ENCODE data around the gene HNF1B.

DNA sequence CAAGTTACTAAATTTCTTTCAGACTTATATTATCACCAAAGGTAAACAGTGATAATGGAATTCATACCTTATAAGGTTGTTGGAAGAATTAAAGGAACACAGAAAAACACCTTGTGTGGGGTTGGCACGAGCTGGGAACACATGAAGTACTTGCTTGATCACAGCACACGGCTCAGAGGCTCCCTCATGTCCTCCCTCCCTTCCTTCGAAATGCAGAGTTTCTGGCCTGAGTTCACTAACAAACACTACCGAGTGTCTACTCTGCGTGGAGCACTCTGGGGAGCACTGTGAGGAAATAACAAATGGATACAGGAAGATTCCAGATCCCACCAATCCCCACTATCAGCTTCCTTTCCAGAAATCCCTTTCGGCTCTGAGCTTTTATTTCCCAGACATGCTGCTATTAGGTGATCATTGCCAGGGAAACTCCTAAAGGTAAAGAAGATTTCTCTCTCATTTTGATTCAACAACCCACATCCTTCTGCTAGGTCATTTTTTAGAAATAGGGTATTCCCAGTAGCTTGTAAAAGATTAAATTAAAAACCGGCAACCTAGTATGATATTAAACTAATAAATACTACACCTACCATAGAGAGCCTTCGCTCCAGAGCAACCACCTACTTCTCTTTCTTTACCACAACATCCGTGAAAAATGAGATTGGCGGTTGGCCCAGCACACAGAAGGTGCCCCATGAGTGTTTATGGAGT, 6.1 kb upstream of the HNF1B start:
- no peak for TF ChIP-seq CTCF (IDR thresholded peaks at IDR 0.05; ENCODE audit: low read length)
- no peak for TF ChIP-seq EZH2phosphoT487 (IDR thresholded peaks at IDR 0.05; ENCODE audit: low read length)
